SK-N-DZ (cell line): ENCODE measurements around the gene ADH5.
"Not testable (repeated sequence)": the region's sequence is repeated elsewhere in the genome, so short reads cannot be mapped to it uniquely, and the experiment has no call there.

Source experiments
- DNase-seq: peaks from one replicate; pipeline ENCODE4 v3.0.0-alpha.2; 2015; ENCODE audit warnings: low spot score

ADH5 gene

DNA sequence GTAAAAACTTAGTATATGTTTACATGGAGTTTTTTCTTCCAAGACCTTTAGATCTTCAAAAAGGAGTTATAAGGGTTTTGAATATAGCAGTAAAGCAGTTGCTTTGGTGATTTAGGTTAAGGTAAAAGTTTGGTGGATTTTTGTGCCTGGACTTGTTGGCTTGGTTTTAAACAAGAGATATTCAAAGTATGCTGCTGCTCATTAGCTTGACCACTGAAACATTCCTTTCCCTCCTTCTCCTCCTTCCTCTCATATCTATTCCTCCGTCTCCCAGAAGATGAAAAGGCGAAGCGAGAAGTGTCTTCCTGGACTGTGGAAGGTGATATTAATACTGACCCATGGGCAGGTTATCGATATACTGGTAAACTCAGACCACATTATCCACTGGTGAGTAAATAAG is 54.6 kb downstream of the ADH5 start:
- DNase-seq = no peak

DNA sequence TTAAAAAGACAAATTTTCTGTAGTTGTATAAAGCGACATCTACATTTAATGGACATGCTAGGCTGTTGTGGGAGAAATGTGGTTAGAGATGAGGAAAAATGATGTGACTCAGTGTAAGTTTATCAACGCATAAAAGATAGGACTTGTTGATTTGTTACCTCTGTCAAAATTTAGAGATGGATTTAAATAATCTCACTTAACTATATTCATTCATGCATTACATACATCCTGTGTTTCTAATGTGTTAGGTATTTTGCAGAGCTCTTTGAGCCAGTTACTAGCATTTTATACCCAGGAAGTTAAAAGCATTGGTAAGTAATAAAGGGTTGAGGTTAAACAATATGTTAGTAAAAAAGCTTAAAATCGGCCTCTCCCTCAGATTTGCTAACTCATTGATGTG is 58.7 kb downstream of the ADH5 start:
- DNase-seq = no peak

DNA sequence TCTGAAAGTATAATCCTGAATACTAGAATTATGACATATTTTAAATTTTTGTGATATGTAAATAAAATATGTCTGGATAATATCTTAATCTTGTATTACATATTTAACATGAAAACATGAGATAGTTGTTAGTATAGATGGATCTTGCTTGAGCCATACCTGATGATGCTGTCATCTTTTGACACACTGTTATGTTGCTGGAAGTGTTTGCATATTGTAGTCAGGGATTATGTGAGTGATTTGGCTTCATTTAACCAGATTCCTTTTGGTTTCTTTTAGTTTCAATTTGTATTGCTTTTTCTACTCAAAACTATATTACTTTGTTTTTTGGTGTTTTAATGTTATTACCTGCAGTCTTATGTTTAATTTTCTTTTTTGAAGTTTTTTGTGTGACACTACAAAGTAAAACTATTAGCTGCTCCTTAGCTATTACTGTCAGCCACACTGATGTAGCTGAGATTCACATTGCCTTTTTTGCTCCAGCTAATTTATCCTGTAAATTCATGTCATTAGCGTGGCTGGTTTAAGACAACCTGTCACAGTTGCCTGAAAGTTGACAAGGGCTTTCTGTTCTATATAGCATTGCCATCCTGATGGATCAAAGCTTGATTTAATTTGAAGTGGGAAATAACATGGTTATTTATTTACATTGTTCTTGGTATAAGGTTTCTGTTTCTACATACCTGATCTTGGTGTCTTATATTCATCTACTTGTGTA is 59.4 kb downstream of the ADH5 start:
- no peak for DNase-seq

DNA sequence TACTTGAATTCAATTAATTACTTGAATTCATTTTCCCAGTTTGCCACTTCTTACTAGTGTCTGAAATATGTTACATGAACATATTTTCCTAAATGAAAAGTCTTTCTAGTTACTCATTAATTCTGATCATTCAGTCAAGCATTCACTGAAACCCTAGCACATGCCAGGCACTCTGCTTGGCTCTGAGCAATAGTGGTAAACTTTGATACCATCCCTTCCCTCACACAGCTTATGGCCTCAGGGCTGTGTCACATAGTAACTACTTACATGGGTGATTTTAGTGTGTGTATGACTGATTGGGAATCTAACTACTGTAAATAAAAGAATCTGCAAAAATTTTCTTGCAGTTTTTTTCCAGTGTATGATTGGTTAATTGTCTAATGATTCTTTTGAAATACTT is 60.4 kb downstream of the ADH5 start:
- DNase-seq = no peak

DNA sequence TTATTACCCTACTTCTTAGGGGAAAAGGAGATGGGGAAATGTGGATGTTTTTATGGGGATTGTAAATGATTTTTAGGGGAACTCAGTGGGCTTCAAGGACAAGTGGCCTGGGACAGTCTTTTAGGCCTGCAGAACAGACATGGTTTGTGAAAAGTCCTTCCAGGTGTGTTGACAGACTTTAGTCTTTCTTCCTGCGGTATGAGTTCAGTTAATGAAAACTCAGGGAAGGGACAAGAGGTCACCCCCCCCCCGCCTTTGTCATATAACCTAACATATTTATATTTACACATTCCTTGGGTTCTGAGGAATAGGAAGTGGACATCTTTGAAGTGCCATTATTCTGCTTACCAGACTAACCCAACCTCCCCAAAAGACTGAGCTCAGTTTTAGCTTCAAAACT is 61.3 kb downstream of the ADH5 start:
- no peak for DNase-seq

DNA sequence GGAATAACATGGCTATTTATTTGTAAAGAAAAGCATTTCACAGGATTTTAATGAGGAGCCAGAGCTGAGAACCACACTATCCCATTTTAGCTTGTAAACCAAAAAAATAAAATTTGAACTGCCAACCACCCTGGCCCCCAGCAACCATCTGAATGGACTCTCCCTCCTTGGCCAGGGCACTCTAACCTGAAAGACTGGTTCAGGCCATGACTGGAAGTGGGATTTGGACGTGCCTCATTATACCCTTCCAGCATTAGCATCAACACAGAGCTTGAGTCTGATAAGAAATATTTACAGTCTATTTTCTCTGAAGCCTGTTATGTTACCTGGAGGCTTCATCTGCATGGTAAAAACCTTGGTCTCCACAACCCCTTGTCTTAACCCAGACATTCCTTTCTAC is 63.1 kb downstream of the ADH5 start:
- no peak for DNase-seq

DNA sequence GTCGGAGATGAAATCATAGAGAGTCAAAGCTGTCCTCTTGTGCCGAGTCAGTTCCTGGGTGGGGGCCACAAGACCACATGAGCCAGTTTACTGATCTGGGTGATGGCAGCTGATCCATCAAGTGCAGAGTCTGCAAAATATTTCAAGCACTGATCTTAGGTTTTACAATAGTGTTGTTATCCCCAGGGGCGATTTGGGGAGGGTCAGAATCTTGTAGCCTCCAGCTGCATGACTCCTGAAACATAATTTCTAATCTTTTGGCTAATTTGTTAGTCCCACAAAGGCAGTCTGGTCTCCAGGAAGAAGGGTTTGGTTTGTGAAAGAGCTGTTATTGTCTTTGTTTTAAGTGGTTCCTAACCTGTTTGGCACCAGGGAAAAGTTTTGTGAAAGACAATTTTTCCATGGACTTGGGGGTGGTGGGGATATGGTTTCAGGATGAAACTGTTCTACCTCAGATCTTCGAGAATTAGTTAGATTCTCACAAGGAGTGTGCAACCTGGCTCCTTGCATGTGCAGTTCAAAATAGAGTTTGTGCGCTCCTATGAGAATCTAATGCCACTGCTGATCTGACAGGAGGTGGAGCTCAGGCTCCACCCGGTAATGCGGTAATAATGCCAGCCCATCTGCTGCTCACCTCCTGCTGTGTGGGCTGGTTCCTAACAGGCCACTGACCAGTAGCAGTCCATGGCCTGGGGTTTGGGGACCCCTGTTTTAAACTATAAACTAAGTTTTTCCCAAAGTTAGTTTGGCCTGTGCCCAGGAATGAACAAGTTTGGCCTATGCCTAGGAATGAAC is 63.9 kb downstream of the ADH5 start:
- DNase-seq = no peak

DNA sequence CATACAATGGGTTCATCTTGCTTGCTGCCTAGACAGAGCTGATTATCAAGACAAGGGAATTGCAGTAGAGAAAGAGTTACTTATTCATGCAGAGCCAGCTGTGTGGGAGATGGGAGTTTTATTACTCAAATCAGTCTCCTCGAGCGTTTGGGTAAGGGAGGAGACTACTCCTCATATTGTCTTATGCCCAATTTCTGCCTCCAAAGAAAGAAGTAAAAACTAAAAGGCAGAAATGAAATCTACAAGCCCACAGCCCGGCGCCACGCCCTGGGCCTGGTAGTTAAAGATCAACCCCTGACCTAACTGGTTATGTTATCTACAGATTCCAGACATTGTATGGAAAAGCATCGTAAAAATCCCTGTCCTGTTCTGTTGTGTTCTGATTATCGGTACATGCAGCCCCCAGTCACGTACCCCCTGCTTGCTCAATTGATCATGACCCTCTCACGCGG is 64.8 kb downstream of the ADH5 start:
- not testable (repeated sequence) for DNase-seq

DNA sequence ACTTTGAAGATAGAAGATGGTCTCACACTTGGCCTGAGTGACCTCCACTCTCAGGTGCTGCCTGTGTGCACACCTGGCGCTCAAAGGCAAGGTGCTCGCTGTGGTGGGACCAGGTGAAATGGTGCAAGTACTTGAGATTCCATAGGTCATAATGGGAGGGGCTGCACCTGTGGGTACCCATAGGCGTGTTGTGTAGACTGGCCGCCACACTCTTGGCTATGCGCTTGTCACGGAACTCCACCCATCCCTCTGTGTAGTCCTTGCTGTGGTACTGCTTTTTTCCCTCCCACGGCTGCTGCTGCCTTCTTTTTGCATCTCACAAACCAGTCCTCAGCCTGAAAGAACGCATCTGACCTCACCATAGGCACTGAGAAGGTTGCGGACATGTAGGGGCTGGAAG is 66.0 kb downstream of the ADH5 start:
- DNase-seq = no peak

DNA sequence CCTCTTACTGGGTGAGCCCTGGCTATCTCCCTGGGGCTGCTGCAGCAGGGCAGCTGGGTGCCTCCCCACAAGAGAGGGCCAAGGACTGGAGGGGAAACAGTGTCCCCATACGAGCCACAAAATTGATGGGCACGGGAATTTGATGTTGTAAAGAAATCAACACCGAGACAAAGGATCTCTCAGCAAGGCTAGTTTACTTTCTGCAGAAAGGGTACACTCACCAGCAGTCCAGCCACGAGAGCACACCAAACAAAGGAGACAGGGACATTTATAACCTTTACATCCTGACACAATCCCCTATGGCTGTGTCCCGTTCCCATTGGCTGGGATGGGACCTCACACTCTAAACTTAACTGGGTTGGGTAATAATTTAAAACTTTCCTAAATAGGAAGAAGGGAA is 67.2 kb downstream of the ADH5 start:
- no peak for DNase-seq
